GM10248 (cell line): ENCODE results near the gene SMURF2.

Experiments used
- CTCF ChIA-PET: fragments of 300-600 bp; sonication (Branson Sonifier 250); formaldehyde crosslinking; extraction: SDS; loops from one replicate; lab custom pipeline; 2021; ENCODE audit warnings: antibody characterized with exemption; lab: Yijun Ruan, JAX
- POLR2A ChIA-PET: fragments of 350-650 bp; sonication (Branson Sonifier 250); formaldehyde crosslinking; extraction: SDS; loops from one replicate; lab custom pipeline; 2020; ENCODE audit warnings: antibody characterized with exemption; lab: Yijun Ruan, JAX
- DNase-seq: peaks from one replicate; pipeline ENCODE4 v3.0.0; 2012; ENCODE audit errors: extremely low spot score
- TF ChIP-seq, protein P1 (sequence below): IDR thresholded peaks from 2 replicates; pipeline ENCODE4 v1.5.1; 2012; ENCODE audit warnings: mild to moderate bottlenecking, low read depth; ENCODE audit errors: extremely low read depth, missing control alignments, control extremely low read depth

SMURF2 gene

DNA sequence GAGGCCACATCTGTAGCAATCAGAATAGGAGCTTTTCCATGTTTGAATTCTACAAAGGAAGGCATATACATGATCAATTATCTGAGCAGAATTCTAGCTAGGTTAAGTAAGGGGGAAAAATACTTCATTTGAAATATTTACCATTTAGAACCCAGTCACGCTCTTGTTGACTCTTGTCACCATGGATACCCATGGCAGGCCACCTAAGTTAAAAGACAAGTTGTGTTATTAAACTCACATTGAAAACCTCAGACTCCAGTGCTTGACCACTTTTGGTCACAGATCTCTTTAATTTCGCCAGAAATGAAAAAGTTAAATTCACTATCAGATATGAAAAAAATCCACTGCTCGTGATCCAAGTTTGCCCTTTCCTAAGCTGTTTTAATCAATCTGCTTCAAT lies 160.1 kb downstream of the SMURF2 start:
- ChIA-PET POLR2A (interaction anchor here (0.6 kb wide), 1 partner anchor 18 kb away, joined by 3 read pairs; no protein-coding TSS in a partner anchor), CTCF (interaction anchor here (1.2 kb wide), 1 partner anchor 147 kb away, joined by 4 read pairs; no protein-coding TSS in a partner anchor)
- no peak for DNase-seq
- TF ChIP-seq, protein P1, sequence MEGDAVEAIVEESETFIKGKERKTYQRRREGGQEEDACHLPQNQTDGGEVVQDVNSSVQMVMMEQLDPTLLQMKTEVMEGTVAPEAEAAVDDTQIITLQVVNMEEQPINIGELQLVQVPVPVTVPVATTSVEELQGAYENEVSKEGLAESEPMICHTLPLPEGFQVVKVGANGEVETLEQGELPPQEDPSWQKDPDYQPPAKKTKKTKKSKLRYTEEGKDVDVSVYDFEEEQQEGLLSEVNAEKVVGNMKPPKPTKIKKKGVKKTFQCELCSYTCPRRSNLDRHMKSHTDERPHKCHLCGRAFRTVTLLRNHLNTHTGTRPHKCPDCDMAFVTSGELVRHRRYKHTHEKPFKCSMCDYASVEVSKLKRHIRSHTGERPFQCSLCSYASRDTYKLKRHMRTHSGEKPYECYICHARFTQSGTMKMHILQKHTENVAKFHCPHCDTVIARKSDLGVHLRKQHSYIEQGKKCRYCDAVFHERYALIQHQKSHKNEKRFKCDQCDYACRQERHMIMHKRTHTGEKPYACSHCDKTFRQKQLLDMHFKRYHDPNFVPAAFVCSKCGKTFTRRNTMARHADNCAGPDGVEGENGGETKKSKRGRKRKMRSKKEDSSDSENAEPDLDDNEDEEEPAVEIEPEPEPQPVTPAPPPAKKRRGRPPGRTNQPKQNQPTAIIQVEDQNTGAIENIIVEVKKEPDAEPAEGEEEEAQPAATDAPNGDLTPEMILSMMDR = no peak

DNA sequence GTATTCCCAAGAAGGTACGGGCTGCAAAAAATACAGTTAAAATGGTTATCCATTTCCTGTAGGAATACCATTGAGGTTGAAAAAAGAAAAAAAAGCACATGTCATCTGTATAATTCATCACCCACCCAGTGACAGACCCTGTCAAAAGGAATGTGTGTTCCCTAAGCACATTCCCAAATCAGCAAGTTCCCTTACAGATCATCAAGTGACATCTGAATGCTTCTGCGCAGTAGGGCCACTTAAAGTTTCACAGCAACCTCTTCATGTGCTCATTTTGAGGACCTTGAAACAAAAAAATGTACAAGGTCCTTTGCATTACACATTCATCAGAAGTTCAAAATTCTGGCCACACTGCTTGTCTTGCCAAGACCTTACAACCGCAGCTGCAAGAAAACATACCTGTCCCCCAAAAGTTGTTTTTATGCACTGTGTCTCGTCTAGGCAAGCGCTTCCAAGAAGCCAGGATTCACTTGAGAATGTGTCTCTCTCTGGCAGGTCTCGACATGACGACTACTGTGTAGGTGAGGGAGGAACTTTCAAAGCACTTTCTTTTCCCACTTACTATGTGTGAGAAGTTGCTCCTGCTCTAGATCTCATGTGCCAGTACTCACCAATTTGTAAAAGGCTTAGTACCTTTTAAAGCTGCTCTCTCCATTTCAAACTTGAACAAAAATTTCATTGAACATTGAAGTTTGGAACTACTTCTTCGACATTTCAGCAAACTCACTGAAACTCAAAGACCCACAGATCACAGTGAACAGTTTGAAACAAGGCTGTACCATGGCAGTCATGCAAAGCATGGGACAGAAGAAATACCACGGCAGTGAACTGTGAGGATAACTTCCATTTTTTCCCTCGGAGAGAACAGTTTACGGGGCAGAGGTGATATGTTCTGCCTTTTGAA lies 161.0 kb downstream of the SMURF2 start:
- POLR2A ChIA-PET = interaction anchor here (0.7 kb wide), 1 partner anchor 76 kb away, joined by 3 read pairs; no protein-coding TSS in a partner anchor
- CTCF ChIA-PET = interaction anchor here (1.2 kb wide), 1 partner anchor 148 kb away, joined by 4 read pairs; no protein-coding TSS in a partner anchor
- no peak for DNase-seq
- TF ChIP-seq, protein P1 = no peak

DNA sequence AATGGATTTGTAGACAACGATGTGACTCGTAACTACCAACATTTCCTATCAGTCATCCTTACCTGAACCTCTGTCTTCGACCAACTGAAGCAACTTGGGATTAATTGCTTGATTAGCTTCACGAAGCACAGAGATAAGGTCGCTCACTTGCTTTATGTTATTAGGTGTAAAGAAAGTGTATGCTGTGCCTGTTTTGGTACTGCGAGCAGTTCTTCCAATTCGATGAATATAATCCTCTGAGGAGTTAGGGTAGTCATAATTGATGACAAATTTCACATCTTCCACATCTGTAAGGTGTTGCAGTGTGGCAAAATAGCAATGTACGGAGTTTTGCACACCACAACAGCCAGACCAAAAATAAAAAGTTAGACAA lies 161.6 kb downstream of the SMURF2 start:
- TF ChIP-seq, protein P1 = no peak
- no peak for DNase-seq
- CTCF ChIA-PET = no interaction called here
- POLR2A ChIA-PET = interaction anchor here (0.7 to 0.8 kb wide), 2 partner anchors 10 to 76 kb away, joined by 3 read pairs; no protein-coding TSS in a partner anchor

GRCh38 chr17:64499805-64500486 lies 162.2 kb downstream of the SMURF2 start:
- POLR2A ChIA-PET = interaction anchor here (0.7 to 1.5 kb wide), 3 partner anchors 10 to 150 kb away, joined by 3 to 8 read pairs (median 3); no protein-coding TSS in a partner anchor
- CTCF ChIA-PET = interaction anchor here (2.8 to 5.9 kb wide), 2 partner anchors 80 to 149 kb away, joined by 9 to 33 read pairs; no protein-coding TSS in a partner anchor
- TF ChIP-seq, protein P1 = no peak
- DNase-seq = no peak

- CTCF ChIA-PET = interaction anchor here (1.2 to 5.9 kb wide), 5 partner anchors 9 to 151 kb away, joined by 3 to 33 read pairs (median 5); partner anchors contain the start of gene CEP95
These were observed 163.6 kb downstream of the SMURF2 start for GRCh38 chr17:64498308-64499203.

More at GRCh38 chr17:64498308-64499203, 163.6 kb downstream of the SMURF2 start:
- TF ChIP-seq, protein P1 = no peak
- no peak for DNase-seq
- POLR2A ChIA-PET = interaction anchor here (0.6 to 5.2 kb wide), 8 partner anchors 8 to 195 kb away, joined by 3 to 89 read pairs (median 3); partner anchors contain the start of genes CEP95 and DDX5
